Ureter (tissue), 1 donor: ENCODE data around the gene NARF. TPM values are rescaled to one million over a fixed set of nuclear protein-coding genes. Genes with fewer than 3 reads are reported as not detected.
A peak's percentile ranks its signal among the peaks of the same experiment; 100 is the strongest.

Experiments used
- DNase-seq: peaks from one replicate; pipeline ENCODE4 v3.0.0-alpha.2; 2020; ENCODE audit warnings: low spot score
- total RNA-seq: library from RNA; stranded (reverse); gene quantifications from one replicate; pipeline ENCODE4 v1.2.4, GENCODE V29; 2023
- donor health status: DM: yes; HTN: yes; CAD: no.

Gene NARF
- total RNA-seq, 1 donor from 2014 or later, result 48.2 TPM

- no peak for DNase-seq
Observed at GRCh38 chr17:82433560-82434215, 24.9 kb upstream of the NARF start.

GRCh38 chr17:82434216-82434565 is 24.4 kb upstream of the NARF start:
- DNase-seq, result no peak

DNA sequence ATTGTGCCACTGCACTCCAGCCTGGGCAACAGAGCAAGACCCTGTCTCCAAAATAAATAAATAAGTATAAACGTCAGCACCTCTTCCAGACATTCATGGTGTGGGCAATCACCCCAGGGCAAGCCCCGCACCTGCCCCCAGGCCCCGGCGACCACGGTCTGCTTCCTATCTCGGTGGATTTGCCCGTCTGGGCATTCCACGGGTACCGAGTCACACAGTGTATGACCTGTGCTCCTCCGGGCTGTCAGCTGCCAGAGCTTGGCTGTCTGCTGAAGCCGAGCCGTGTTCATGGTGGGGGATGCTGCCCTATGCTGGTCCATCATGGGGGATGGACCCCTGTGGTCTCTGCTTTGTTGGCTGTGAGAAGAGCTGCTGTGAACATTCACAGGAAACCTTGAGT is 23.4 kb upstream of the NARF start:
- DNase-seq, result no peak

DNA sequence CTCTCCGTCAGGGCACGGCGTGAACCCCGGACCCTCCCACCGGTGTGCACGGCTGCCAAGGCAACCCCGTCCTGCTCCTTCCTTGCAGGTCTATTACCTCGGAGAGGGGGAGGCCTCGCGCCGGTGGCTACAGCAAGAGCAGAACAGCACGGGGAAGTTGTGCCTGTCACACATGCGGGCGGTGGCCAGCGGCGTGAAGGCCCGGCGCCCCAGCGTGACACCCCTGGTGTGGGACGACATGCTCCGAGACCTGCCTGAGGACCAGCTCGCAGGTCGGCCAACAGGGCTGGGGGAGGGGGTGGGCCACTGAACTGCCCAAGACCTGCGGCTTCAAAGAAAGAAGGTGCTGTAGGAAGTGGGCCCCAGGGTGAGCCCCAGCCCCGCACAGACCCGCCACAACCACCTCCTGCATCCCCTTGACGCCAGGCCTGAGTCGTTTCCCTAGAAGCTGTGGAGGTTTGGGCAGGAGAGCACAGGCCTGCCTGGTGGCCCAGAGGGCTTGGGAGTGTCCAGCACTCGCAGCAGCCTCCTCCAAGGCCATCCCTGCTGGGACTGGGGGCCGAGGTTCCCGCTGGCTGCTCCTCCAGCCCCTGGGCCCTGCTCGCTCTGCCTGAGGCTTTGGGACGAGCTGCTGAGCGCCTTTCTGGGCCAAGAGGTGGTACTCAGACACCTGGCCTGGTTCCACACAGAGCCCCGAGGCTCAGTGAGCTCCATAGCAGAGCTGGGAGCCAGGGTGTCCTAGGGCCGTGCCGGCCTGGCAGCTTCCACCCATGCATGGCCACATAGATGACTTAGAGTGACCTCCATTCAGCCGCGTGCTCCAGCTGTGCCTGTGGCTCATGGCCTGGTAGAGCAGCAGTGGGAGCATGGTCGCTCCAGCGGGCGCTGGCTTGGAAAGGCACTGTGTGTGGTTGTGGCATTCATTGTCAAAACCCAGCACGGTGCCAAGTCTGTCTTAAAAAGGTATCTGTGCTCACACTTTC is 22.6 kb upstream of the NARF start:
- DNase-seq, result no peak

DNA sequence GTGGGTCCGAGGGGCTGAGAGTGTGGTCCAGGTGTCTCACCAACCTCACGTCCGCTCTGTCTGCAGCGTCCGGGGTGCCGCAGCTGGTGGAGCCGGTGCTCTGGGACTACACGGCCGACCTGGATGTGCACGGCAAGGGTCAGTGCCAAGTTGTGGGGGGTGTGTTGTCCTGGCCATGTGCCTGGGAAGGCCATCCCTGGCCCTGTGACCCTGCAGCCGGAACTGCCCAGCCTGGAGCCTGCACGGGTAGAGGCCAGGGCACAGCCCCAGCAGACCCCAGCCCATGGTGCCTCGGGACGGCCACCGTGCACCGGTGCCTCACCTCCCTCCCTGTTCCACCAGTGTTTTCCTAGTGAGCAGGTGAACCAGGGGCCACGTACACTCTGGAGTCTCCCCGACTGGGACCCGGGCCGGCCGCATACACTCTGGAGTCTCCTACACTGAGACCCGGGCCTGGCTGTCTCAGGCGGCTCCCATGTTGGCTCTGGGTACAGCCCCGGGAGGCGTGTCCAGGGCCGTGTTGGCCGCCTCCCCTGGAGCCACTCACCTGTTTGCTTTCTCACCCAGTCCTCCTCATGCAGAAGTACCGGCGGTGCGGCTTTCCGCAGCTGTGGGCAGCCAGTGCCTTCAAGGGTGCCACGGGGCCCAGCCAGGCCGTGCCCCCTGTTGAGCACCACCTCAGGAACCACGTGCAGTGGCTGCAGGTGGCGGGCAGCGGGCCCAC is 21.8 kb upstream of the NARF start:
- DNase-seq, result no peak

DNA sequence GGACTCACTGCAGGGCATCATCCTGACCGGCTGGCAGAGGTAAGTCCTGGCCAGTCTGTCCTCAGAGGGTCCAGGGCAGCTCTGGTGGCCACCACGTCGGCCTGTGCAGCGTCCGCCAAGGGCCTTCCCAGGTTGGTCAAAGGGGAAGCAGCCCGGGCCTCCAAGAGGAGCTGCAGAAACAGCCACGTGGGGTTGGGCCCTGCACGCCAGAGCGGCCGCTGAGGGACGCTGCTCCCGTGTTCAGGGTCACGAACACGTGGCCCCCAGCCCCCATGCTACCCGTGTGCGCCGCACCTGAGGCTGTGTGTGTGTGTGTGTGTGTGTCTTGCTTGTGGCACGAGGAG is 21.2 kb upstream of the NARF start:
- DNase-seq, result no peak

DNA sequence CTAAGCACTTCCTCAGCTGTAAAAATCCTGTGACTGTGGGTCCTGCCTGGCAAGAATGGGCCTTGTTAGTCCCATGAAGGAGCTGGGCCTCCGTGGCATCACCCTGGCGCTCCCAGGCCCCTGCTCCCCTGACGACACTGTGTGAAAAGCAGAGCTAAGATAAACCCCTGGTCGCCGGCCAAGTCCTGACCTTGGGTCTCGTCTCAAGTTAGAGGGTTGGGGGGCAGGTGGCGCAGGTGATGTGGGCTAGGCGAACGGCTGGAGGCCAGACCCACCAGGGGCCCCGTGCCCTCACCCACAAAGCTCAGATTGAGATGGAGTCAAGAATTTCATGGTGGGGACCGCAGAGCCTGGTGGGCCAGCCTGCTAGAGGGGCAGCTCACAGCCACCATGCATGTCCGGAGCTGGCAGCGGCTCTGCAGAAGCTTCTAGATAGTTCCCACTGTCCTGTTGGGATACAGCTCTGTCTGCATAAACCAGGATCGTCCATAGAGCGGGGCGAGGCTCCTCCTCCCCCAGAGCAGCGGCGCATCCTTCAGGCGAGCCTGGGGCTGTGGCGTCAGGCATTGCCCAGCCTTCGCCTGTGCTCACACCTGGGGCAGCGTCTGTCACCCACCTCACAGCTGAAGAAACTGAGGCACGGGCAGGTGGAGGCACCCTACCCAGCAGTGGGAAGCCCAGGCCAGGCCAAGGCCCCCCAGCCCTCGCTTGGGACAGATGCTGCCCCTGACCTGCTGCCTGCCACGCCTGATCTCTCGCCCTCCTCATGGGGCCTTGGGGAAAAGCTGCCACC is 19.9 kb upstream of the NARF start:
- DNase-seq, result no peak

DNA sequence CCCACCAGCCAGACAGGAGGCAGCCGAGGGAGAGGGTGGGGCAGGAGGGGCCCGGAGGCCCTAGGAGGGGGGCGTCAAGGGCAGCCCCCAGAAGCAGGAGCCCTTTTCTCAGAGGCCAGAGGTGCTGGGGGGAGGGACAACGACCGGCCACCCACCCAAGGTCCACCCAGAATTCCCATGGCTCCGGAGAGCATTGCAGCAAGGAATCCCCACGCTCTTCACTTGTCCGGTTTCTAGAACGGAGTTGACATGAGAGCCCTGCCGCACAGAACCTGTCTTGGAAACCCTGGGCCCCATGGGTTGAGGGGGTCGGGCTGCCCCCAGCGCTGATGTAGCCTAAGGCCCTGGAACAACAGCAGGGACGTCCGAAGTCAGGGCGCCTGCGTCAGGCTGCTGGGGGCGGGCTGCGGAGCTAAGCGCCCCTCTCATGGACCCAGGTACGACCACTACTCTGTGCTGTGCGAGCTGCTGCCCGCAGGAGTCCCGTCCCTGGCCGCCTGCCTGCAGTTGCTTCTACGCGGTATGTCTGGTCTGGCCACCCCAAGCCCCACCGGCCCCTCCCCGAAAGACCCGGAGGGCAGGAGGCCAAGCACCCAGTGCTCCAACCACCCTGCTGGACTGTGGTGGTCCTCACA is 19.2 kb upstream of the NARF start:
- DNase-seq, result no peak

DNA sequence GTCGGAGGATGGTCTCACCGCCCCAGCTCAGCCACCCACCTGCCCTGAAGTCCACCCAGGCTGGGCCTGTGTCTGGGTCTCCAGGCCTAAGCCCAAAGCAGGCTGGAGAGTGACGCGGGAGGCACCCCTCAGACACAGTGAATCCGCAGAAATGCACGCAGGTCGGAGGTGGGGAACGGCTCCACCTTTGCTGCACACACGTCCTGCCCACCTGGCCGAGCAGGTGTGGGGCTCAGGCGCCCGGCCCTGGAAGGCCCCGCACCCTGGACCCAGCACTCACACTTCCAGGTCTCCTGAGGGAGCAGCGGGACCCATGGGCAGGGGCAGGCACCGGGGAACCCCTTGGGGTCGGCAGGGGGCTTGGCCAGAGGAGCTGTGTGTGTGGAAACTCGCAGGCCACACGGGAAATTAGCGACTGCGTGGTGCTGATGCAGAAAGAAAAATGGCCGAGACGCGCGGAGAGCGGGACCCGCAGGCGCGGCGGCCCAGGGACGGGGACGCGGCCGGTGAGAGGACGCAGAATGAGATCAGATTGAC is 18.6 kb upstream of the NARF start:
- DNase-seq, result no peak

GRCh38 chr17:82440469-82440981 is 18.0 kb upstream of the NARF start:
- DNase-seq, result no peak

- peak; percentile 64 for DNase-seq
Observed at GRCh38 chr17:82440991-82441627, 17.4 kb upstream of the NARF start.

- DNase-seq, result no peak
Observed at GRCh38 chr17:82441691-82442487, 16.7 kb upstream of the NARF start.

DNA sequence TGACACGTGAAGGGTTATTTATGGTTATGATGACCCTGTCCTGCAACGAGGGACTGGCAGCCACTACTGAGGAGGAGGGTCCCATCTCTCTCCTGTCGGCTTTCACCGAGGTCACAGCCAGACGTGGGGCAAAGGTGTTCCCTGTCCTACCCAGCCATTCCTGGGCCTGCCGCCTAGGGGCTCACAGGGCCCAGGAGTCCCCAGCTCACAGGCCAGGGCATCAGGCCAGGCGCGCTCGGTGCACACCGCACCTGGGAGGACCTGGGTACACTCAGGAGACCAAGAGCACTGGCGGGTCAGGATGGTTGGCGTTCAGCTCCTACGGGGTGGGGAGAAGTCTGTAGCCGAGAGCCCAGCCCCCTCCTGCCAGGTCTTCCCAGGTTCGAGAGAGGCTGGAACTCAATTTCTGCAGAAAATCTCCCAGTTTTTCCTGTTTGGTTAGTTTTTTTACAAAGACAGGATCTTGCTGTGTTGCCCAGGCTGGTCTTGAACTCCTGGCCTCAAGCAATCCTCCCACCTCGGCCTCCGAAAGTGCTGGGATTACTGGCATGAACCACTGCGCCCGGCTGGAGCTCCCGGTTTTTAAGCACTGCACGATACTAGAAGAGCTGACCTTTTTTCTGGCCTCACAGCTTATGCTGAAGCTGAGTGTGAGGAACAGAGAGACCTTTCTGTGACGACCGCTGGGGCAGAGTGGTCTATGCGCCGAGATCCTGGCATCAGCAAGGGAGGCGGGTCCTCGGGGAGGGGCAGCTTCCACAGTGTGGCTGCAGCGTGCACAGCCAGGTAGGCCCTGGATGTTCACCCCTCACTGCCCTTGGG is 15.7 kb upstream of the NARF start:
- no peak for DNase-seq

DNA sequence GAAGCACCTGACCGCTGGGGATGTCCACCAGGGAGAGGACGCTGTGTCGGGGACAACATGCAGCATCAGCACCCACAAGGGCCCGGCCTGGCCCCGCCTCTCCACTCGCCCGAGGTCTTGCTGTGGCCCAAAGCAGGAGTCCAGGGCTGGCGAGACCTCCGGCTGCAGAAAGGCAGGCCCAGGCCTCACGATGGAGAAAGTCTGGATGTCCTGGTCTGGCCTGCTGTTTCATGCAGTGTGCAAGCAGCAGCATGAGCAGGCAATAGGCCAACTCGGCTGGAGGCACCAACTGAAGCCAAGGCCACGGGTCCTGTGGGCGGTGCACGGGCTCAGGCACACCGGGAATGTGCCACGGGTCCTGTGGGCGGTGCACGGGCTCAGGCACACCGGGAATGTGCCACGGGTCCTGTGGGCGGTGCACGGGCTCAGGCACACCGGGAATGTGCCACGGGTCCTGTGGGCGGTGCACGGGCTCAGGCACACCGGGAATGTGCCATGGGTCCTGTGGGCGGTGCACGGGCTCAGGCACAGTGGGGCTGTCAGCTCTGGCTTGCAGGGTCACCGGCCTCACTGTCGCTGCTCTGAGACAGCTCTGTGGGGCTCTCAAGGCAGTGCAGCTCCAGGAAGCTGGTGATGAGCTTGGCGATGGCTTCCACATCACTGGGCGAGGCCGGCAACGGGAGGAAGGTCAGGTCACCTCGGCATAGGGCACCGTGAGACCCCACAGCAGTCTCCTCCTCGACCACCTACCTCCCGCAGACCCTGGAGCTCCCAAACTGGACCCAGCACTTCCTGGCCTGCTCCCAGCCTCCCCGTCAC is 14.9 kb upstream of the NARF start:
- no peak for DNase-seq

GRCh38 chr17:82444284-82444893 is 14.2 kb upstream of the NARF start:
- no peak for DNase-seq

DNA sequence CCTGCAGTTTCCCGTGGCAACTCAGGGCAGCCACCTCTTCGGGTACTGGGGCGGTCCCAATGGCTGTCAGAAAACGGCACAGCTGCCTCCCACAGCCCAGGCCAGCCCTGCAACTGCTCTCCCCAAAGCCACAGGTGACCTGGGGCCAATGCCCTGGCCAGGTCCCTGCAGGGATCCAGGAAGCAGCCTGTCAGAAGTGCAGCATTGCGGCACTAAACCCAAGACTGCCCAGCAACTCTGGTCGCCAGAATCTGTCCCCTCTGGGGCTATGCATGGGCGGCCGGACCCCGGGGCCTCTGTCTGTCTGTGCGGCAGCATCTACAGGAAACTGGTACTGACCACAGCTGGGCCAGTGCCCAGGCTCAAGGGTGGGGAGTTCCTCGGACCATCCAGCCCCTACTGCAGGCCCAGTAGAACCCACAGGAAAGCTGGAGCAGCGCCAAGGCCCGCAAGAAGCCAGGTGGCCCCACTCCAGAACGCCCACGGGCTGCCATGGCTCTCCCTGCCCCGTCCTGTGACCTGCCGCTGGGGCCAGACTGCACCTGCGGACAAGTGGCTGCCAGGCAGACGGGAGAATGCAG is 13.5 kb upstream of the NARF start:
- no peak for DNase-seq

DNA sequence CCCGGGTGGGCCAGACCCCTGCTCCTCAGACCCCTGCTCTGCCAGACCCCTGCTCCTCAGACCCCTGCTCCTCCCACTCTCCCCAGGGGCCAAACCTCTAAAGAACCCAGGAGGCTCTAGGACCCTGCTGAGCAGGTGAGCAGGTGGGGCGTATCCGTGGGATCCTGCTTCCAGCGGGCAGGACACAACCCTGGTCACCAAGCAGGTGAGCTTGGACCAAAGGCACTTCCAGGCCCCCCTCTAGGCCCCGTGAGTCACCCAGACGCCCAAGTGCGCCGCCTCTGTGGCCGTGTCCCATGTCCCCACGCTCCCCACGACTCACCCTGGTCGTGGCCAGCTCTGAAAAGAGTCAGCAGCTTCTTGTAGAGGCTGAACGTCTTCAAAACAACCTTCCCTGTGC is 13.0 kb upstream of the NARF start:
- no peak for DNase-seq
